ENCODE data around the gene RPIA. TPM values are rescaled to one million over a fixed set of nuclear protein-coding genes. Genes with fewer than 3 reads are reported as not detected.
"Not testable (repeated sequence)": the region's sequence is repeated elsewhere in the genome, so short reads cannot be mapped to it uniquely, and the experiment has no call there.

RPIA gene
- 14.1 TPM for polyA plus RNA-seq (2013, experiment 1 of 2)
- 13.0 TPM for polyA plus RNA-seq (2013, experiment 2 of 2)

GRCh38 chr2:88691339-88692183 is at the start of gene RPIA:
TSS of gene RPIA (plus strand) at chr2:88691673. CDS start at chr2:88691699, 26 bp downstream.
- peak within 1 kb of the TSS; percentile 30 for H3K27ac ChIP-seq (ENCODE audit: low read depth, low read length, severe bottlenecking)
- WGBS, 2 experiments (ENCODE audit: insufficient coverage in 2 of 2) = 0 to 1% methylated on average over 48 to 53 of the region's 71 CpGs
- H3K4me1 ChIP-seq (ENCODE audit: control insufficient read depth, insufficient read depth, low read length, poor library complexity, severe bottlenecking) = no peaks in the 10 kb centered on the region
- H3K36me3 ChIP-seq (ENCODE audit: control insufficient read depth, insufficient read depth, low read length) = peaks cover 6% of the 10 kb centered on the region
- H3K4me3 ChIP-seq (ENCODE audit: extremely low read depth, insufficient read depth, low read length, poor library complexity, severe bottlenecking) = peak within 1 kb of the TSS; percentile 83
- peaks cover 12% of the 10 kb centered on the region for H3K9me3 ChIP-seq (ENCODE audit: control insufficient read depth, low read length)

- H3K9me3 ChIP-seq (ENCODE audit: control insufficient read depth, low read length) = no peaks in the 10 kb centered on the region
- H3K4me3 ChIP-seq (ENCODE audit: extremely low read depth, insufficient read depth, low read length, poor library complexity, severe bottlenecking) = no peak overlapping the region
- 92% methylated on average over 2 of the region's 3 CpGs; no CpG with 5 or more reads in 1 of the 2 experiments for WGBS, 2 experiments (ENCODE audit: insufficient coverage in 2 of 2)
- H3K27ac ChIP-seq (ENCODE audit: low read depth, low read length, severe bottlenecking) = no peak overlapping the region
- H3K36me3 ChIP-seq (ENCODE audit: control insufficient read depth, insufficient read depth, low read length) = no peaks in the 10 kb centered on the region
- H3K4me1 ChIP-seq (ENCODE audit: control insufficient read depth, insufficient read depth, low read length, poor library complexity, severe bottlenecking) = no peaks in the 10 kb centered on the region
These were observed 49.2 kb upstream of the RPIA start for GRCh38 chr2:88642278-88642677.

GRCh38 chr2:88645291-88645882 is 46.1 kb upstream of the RPIA start:
- WGBS, 2 experiments (ENCODE audit: insufficient coverage in 2 of 2) = 60% methylated on average over 1 of the region's 2 CpGs; no CpG with 5 or more reads in 1 of the 2 experiments
- H3K36me3 ChIP-seq (ENCODE audit: control insufficient read depth, insufficient read depth, low read length); H3K4me1 ChIP-seq (ENCODE audit: control insufficient read depth, insufficient read depth, low read length, poor library complexity, severe bottlenecking); H3K27ac ChIP-seq (ENCODE audit: low read depth, low read length, severe bottlenecking); H3K4me3 ChIP-seq (ENCODE audit: extremely low read depth, insufficient read depth, low read length, poor library complexity, severe bottlenecking); H3K9me3 ChIP-seq (ENCODE audit: control insufficient read depth, low read length): not testable (repeated sequence)

- H3K4me3 ChIP-seq (ENCODE audit: extremely low read depth, insufficient read depth, low read length, poor library complexity, severe bottlenecking) = no peak overlapping the region
- H3K9me3 ChIP-seq (ENCODE audit: control insufficient read depth, low read length) = no peaks in the 10 kb centered on the region
- no peaks in the 10 kb centered on the region for H3K4me1 ChIP-seq (ENCODE audit: control insufficient read depth, insufficient read depth, low read length, poor library complexity, severe bottlenecking)
- WGBS, 2 experiments (ENCODE audit: insufficient coverage in 2 of 2) = 88% methylated on average over 1 of the region's 1 CpG; no CpG with 5 or more reads in 1 of the 2 experiments
- H3K36me3 ChIP-seq (ENCODE audit: control insufficient read depth, insufficient read depth, low read length) = no peaks in the 10 kb centered on the region
- H3K27ac ChIP-seq (ENCODE audit: low read depth, low read length, severe bottlenecking) = no peak overlapping the region
These were observed 39.8 kb upstream of the RPIA start for GRCh38 chr2:88651646-88652045.

- no peak overlapping the region for H3K4me3 ChIP-seq (ENCODE audit: extremely low read depth, insufficient read depth, low read length, poor library complexity, severe bottlenecking)
- no peaks in the 10 kb centered on the region for H3K9me3 ChIP-seq (ENCODE audit: control insufficient read depth, low read length)
- H3K27ac ChIP-seq (ENCODE audit: low read depth, low read length, severe bottlenecking) = no peak overlapping the region
- no peaks in the 10 kb centered on the region for H3K36me3 ChIP-seq (ENCODE audit: control insufficient read depth, insufficient read depth, low read length)
- peaks cover 13% of the 10 kb centered on the region for H3K4me1 ChIP-seq (ENCODE audit: control insufficient read depth, insufficient read depth, low read length, poor library complexity, severe bottlenecking)
- no CpG with 5 or more reads among the region's 2 CpGs for WGBS, 2 experiments (ENCODE audit: insufficient coverage in 2 of 2)
These were observed 36.8 kb upstream of the RPIA start for GRCh38 chr2:88654714-88655113.

- H3K9me3 ChIP-seq (ENCODE audit: control insufficient read depth, low read length) = no peaks in the 10 kb centered on the region
These were observed 34.8 kb upstream of the RPIA start for GRCh38 chr2:88656690-88657089.

GRCh38 chr2:88657131-88657530 is 34.3 kb upstream of the RPIA start:
- no peak overlapping the region for H3K27ac ChIP-seq (ENCODE audit: low read depth, low read length, severe bottlenecking)
- peaks cover 17% of the 10 kb centered on the region for H3K4me1 ChIP-seq (ENCODE audit: control insufficient read depth, insufficient read depth, low read length, poor library complexity, severe bottlenecking)
- H3K4me3 ChIP-seq (ENCODE audit: extremely low read depth, insufficient read depth, low read length, poor library complexity, severe bottlenecking) = no peak overlapping the region
- 80 to 90% methylated on average over 1 of the region's 2 CpGs for WGBS, 2 experiments (ENCODE audit: insufficient coverage in 2 of 2)
- H3K36me3 ChIP-seq (ENCODE audit: control insufficient read depth, insufficient read depth, low read length) = no peaks in the 10 kb centered on the region
- H3K9me3 ChIP-seq (ENCODE audit: control insufficient read depth, low read length) = no peaks in the 10 kb centered on the region

More at GRCh38 chr2:88656690-88657089, 34.8 kb upstream of the RPIA start:
- Histone ChIP-seq H3K36me3 (ENCODE audit: control insufficient read depth, insufficient read depth, low read length) (no peaks in the 10 kb centered on the region), H3K4me1 (ENCODE audit: control insufficient read depth, insufficient read depth, low read length, poor library complexity, severe bottlenecking) (peaks cover 17% of the 10 kb centered on the region), H3K27ac (ENCODE audit: low read depth, low read length, severe bottlenecking) (no peak overlapping the region), H3K4me3 (ENCODE audit: extremely low read depth, insufficient read depth, low read length, poor library complexity, severe bottlenecking) (no peak overlapping the region)
- WGBS, 2 experiments (ENCODE audit: insufficient coverage in 2 of 2) = 85 to 92% methylated on average over 2 of the region's 3 CpGs

- no peaks in the 10 kb centered on the region for H3K9me3 ChIP-seq (ENCODE audit: control insufficient read depth, low read length)
- peaks cover 17% of the 10 kb centered on the region for H3K4me1 ChIP-seq (ENCODE audit: control insufficient read depth, insufficient read depth, low read length, poor library complexity, severe bottlenecking)
- H3K27ac ChIP-seq (ENCODE audit: low read depth, low read length, severe bottlenecking) = no peak overlapping the region
- 100% methylated on average over 1 of the region's 3 CpGs; no CpG with 5 or more reads in 1 of the 2 experiments for WGBS, 2 experiments (ENCODE audit: insufficient coverage in 2 of 2)
- H3K4me3 ChIP-seq (ENCODE audit: extremely low read depth, insufficient read depth, low read length, poor library complexity, severe bottlenecking) = no peak overlapping the region
- H3K36me3 ChIP-seq (ENCODE audit: control insufficient read depth, insufficient read depth, low read length) = no peaks in the 10 kb centered on the region
These were observed 33.1 kb upstream of the RPIA start for GRCh38 chr2:88658326-88658725.

- Histone ChIP-seq H3K27ac (ENCODE audit: low read depth, low read length, severe bottlenecking) (peak overlapping the region; percentile 39), H3K4me1 (ENCODE audit: control insufficient read depth, insufficient read depth, low read length, poor library complexity, severe bottlenecking) (peaks cover 17% of the 10 kb centered on the region), H3K9me3 (ENCODE audit: control insufficient read depth, low read length) (no peaks in the 10 kb centered on the region), H3K4me3 (ENCODE audit: extremely low read depth, insufficient read depth, low read length, poor library complexity, severe bottlenecking) (no peak overlapping the region), H3K36me3 (ENCODE audit: control insufficient read depth, insufficient read depth, low read length) (no peaks in the 10 kb centered on the region)
- WGBS, 2 experiments (ENCODE audit: insufficient coverage in 2 of 2) = 52 to 60% methylated on average over 1 to 2 of the region's 4 CpGs
These were observed 32.5 kb upstream of the RPIA start for GRCh38 chr2:88658881-88659537.

GRCh38 chr2:88659538-88659915 is 31.9 kb upstream of the RPIA start:
- Histone ChIP-seq H3K4me1 (ENCODE audit: control insufficient read depth, insufficient read depth, low read length, poor library complexity, severe bottlenecking) (peaks cover 17% of the 10 kb centered on the region), H3K27ac (ENCODE audit: low read depth, low read length, severe bottlenecking) (peak overlapping the region; percentile 39)
- WGBS, 2 experiments (ENCODE audit: insufficient coverage in 2 of 2) = 71% methylated on average over 1 of the region's 4 CpGs; no CpG with 5 or more reads in 1 of the 2 experiments

More at GRCh38 chr2:88659538-88659915, 31.9 kb upstream of the RPIA start:
- Histone ChIP-seq H3K4me3 (ENCODE audit: extremely low read depth, insufficient read depth, low read length, poor library complexity, severe bottlenecking) (no peak overlapping the region), H3K9me3 (ENCODE audit: control insufficient read depth, low read length) (no peaks in the 10 kb centered on the region), H3K36me3 (ENCODE audit: control insufficient read depth, insufficient read depth, low read length) (no peaks in the 10 kb centered on the region)

Measured in mesodermal cell (in vitro differentiated cells).